Stimulated activated CD4-positive, alpha-beta T cell treated with anti-CD3 and anti-CD28 coated beads, Interleukin-4, amount 100 ng/mL, for 48 hours (primary cell): Measurements from ENCODE around the gene FYCO1.

ENCODE experiments used
- DNase-seq, 2 donors: peaks; one replicate each; pipeline ENCODE4 v3.0.0-alpha.2; 2020; ENCODE audit warnings: low read depth in 2 of 2

FYCO1 gene

GRCh38 chr3:45885979-45886705 is 109.5 kb downstream of the FYCO1 start, which contains the start of gene CCR9:
Gene CCR9, plus strand, starts transcription at chr3:45886543. Its CDS starts 8,391 bp downstream, at chr3:45894934.
- DNase-seq: no peak

- no peak for DNase-seq
These were observed 111.0 kb downstream of the FYCO1 start for GRCh38 chr3:45884368-45885201.

- peak in 1 of 2 donors; percentile 28 for DNase-seq
These were observed 114.3 kb downstream of the FYCO1 start for GRCh38 chr3:45881078-45882022.

GRCh38 chr3:45880725-45881077 is 114.9 kb downstream of the FYCO1 start:
- no peak for DNase-seq

GRCh38 chr3:45878124-45878523 is 117.5 kb downstream of the FYCO1 start:
- no peak for DNase-seq

- DNase-seq: no peak
These were observed 120.8 kb downstream of the FYCO1 start for GRCh38 chr3:45874677-45875346.

- no peak for DNase-seq
These were observed 122.0 kb downstream of the FYCO1 start for GRCh38 chr3:45873638-45874037.

- DNase-seq: no peak
These were observed 122.6 kb downstream of the FYCO1 start for GRCh38 chr3:45873036-45873435.

- DNase-seq: no peak
These were observed 123.1 kb downstream of the FYCO1 start for GRCh38 chr3:45872569-45872968.

- DNase-seq: no peak
These were observed 123.8 kb downstream of the FYCO1 start for GRCh38 chr3:45871780-45872179.

- DNase-seq: peak in 1 of 2 donors; percentile 23
These were observed 125.5 kb downstream of the FYCO1 start for GRCh38 chr3:45870099-45870498.

GRCh38 chr3:45869638-45870037 is 126.0 kb downstream of the FYCO1 start:
- DNase-seq: no peak

GRCh38 chr3:45868650-45869049 is 127.0 kb downstream of the FYCO1 start:
- DNase-seq: no peak

GRCh38 chr3:45868213-45868612 is 127.4 kb downstream of the FYCO1 start:
- no peak for DNase-seq
